ENCODE data around the gene CDHR1.

- TF ChIP-seq CTCF (IDR thresholded peaks at IDR 0.05; ENCODE audit: insufficient read depth, low read length, poor library complexity, severe bottlenecking) (no peak), EZH2phosphoT487 (conservative IDR thresholded peaks at IDR 0.05; ENCODE audit: low read length) (no peak)
Measured at GRCh38 chr10:84263716-84264115, 69.4 kb downstream of the CDHR1 start.

Measured in SU-DHL-6 (cell line).